ENCODE results near the gene TMPRSS3.

GRCh38 chr21:42350927-42351426 is 44.9 kb downstream of the TMPRSS3 start, which contains the start of gene TFF2:
- TF ChIP-seq CTCF (IDR thresholded peaks at IDR 0.05) (no peak), POLR2A (IDR thresholded peaks at IDR 0.05) (no peak)

Measured in heart left ventricle (tissue), 13 donors.